HG03520 (cell line): ENCODE data around the gene PTPRQ.
"Not testable (repeated sequence)": the region's sequence is repeated elsewhere in the genome, so short reads cannot be mapped to it uniquely, and the experiment has no call there.

Experiments
- ATAC-seq: cut with Tn5 transposase; IDR thresholded peaks from one replicate; pipeline ENCODE4 v1.9.1; 2021; ENCODE audit warnings: mild to moderate bottlenecking, moderate library complexity; ENCODE audit not compliant: unreplicated experiment

The PTPRQ gene

GRCh38 chr12:80469681-80470080 lies 25.6 kb downstream of the PTPRQ start:
- no peak for ATAC-seq

GRCh38 chr12:80470403-80470802 lies 26.4 kb downstream of the PTPRQ start:
- ATAC-seq = no peak

DNA sequence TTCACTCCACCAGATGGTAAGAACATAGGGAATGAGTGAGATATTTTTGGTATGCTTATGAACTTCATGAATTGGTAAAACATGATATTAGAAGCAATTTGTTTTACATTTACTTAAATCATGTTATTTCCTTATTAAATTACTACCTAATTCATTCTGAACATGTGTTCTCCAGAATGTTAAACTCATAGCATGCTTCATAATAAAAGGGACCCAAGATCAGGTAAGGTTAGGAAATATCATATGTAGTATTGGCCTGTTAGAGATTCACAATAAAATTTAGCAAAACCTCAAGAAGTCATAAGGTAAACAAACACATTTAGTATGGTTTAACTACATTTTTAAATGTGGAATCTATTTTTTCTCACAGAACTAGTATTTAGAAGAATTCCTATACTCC lies 28.2 kb downstream of the PTPRQ start:
- no peak for ATAC-seq

DNA sequence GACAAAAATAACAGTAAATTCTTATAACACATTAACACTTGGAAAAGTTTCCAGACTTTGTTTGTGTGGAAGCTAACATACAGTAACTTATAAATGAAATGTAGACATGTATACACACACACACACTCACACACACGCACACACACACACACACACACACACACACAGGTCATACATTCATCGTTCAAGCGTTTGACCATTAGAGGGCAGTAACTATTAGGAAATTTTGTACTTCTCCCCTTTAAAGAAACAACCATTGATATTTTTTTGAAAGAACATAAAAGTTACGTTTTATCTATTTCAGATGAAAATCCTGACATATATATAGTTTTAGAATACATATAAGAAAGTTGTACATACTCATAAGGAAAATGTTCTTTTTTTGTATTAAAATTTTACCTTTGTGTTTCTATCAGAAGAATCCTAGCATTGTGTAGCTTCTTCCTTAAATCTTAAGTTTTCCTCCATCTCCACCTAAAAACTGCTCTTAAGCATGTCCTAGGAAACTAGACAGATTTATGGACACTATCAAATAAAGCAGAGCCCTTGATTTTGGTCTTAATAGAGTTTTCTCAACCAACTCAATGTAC lies 29.0 kb downstream of the PTPRQ start:
- ATAC-seq = peak; percentile 61

- ATAC-seq = not testable (repeated sequence)
Measured at GRCh38 chr12:80477521-80478145, 33.6 kb downstream of the PTPRQ start.

- no peak for ATAC-seq
Measured at GRCh38 chr12:80484746-80485145, 40.7 kb downstream of the PTPRQ start.

GRCh38 chr12:80485222-80485987 lies 41.4 kb downstream of the PTPRQ start:
- peak; percentile 64 for ATAC-seq

DNA sequence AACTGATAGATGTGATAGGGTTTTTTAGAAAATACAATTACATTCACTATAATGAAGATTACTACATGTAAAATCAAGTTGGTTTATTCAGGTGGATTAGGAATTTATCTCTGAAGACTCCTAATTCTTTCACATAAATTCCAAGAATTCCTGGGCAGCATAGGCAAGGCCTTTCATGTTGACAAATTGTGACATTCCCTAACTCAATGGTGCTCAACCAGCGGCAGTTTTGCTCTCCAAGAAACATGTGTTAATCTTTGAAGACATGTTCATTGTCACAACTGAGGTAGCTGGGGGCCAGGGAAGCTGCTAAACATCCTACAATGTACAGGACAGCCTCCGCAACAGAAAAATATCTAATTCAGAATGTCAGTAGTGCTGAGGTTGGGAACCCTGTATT lies 46.3 kb downstream of the PTPRQ start:
- ATAC-seq = no peak

- ATAC-seq = no peak
Measured at GRCh38 chr12:80491166-80491565, 47.1 kb downstream of the PTPRQ start.

DNA sequence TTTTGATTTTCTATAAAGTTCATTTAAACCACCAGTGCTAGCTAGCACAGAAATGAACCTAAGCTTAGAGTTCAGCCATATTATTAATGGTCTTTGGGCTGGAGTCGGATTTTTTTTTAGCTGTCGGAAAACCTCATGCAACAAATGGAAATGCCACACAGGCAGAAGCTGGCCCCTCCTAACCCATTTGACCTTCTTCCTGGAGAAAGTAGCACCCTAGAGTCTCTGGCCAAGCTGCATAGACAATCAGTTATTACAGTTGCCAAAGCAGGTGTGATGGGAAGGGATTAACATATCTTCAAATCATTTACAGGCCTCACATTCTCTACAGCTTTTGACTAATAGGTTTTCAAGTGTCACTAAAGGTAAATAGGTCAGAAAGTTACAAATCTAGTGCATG lies 49.4 kb downstream of the PTPRQ start:
- no peak for ATAC-seq

GRCh38 chr12:80494836-80495235 lies 50.8 kb downstream of the PTPRQ start:
- no peak for ATAC-seq

- ATAC-seq = no peak
Measured at GRCh38 chr12:80498059-80498728, 54.2 kb downstream of the PTPRQ start.

DNA sequence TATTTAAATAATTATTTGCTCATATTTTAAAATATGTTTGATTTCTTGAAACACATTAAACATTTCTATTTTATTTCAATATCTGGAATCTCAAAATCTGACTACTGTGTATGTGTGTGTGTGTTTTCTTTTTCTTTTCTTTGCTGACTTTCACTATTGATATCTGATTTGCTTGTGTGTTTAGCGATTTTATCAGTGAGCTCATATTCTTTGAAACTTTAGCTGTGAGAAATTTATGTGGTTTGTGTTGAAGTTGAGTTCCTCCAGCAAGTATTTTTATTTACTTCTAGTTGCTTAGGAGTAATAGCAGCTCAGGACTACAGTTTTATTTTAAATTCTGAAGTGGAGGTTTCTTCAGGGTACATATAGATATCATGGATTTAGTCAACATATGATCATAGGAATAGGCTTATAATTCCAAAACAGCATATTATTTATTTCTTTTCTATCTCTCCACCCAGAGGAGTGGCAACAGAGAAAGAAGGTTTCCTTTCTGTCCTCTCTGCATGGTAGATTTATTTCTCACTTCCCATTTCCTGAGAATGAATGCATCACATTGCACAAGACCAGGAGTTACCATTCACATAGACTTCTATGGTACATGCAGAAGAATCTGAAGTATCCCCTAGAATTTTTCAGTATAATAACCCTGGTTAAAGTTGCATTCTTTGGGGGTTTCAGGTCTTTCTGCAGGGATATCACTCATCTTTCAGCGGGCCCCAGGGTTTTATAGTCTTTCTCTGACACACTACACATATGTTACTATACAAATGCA lies 60.5 kb downstream of the PTPRQ start:
- ATAC-seq = peak; percentile 63

- ATAC-seq = no peak
Measured at GRCh38 chr12:80509781-80510556, 65.9 kb downstream of the PTPRQ start.

DNA sequence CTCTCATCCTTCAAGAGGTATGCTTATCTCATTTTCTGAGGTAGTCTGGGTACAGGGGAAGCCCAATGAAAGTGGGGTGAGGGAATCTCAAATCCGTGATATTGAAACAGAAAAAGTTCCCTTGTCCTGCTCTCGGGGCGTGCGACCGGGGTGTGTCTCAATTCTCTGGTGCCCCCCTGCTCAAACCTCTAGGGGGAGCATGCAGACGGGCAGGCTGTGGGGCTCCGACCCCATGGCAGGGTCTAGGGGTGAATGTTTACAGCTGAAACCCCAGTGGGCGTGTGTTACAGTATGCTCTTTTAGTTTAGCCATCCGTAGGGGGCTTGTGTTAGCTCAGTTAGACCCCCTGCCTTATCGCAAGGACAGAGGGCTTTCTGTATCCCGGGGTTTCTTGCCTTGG lies 68.7 kb downstream of the PTPRQ start:
- ATAC-seq = no peak

DNA sequence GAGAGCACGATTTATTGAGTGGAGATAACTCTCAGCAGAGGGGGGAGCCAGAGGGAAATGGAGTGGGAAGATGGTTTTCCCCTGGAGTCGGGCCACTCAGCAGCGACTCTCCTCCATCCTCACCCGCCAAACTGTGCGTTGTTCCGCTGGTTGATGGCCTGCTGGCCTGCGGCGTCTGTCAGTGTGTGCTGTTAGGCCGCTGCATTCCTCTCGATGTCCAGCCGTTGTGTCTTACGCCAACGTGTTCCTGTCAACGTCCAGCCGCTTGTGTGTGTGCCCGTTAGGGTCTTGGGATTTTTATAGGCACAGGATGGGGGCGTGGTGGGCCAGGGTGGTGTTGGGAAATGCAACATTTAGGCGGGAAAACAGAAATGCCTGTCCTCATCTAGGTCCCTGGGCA lies 69.2 kb downstream of the PTPRQ start:
- ATAC-seq = no peak

GRCh38 chr12:80517655-80518054 lies 73.6 kb downstream of the PTPRQ start:
- no peak for ATAC-seq

DNA sequence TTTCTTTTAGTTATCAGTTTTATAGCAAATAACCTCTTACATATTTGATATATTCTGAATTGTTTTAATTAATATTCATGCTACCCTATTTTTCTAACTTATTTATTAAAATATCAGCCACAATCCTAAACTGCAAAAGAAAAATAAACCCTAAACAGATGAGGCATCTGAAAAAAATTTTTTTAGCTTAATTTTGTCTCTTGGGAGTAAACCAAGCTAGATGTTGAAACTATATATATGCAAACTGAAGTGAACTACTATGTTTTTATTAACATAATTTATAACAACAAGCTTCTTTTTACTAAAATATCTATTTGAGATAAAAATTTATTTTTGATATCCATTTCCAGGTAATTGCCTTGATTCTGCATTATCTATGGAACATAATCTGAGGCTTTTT lies 87.6 kb downstream of the PTPRQ start:
- ATAC-seq = no peak

DNA sequence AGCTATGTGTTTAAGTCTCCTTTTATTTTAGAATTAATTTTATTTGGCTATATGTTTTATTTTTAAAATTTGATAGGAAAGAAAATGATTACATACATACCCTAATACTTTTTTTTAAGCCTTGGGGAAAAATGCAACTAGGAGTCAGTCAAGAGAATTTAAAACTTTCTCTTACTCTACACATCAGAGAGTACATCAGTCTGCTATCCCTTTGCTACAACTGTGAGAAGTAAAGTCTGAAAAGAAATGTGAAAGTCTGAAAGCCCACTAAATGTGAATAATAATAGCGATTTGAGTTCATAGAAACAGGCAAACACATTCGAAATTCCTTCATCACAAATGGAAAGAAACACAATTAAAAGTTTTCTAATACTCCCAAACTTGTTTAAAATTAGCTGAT lies 95.0 kb downstream of the PTPRQ start:
- no peak for ATAC-seq

DNA sequence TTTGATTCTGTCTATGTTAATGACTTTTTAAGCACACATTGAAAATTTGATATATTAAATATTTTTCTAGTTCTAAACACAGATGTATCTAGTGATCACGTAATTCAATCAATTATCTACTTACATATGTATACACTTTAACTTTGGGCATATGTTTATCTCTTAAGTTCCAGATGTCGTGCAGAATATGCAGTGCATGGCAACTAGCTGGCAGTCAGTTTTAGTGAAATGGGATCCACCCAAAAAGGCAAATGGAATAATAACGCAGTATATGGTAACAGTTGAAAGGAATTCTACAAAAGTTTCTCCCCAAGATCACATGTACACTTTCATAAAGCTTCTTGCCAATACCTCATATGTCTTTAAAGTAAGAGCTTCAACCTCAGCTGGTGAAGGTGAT lies 105.3 kb downstream of the PTPRQ start:
- no peak for ATAC-seq
